ENCODE data around the gene CYTH4. TPM values are rescaled to one million over a fixed set of nuclear protein-coding genes. Genes with fewer than 3 reads are reported as not detected.
A peak's percentile ranks its signal among the peaks of the same experiment; 100 is the strongest.

The CYTH4 gene
- total and polyA plus RNA-seq, 10 of the 15 experiments (the other 5 are each of a cell fraction or from before 2014, with no cell fraction given) = 1.5 to 27.3 (median 16.9) TPM

- TF ChIP-seq, protein P1, sequence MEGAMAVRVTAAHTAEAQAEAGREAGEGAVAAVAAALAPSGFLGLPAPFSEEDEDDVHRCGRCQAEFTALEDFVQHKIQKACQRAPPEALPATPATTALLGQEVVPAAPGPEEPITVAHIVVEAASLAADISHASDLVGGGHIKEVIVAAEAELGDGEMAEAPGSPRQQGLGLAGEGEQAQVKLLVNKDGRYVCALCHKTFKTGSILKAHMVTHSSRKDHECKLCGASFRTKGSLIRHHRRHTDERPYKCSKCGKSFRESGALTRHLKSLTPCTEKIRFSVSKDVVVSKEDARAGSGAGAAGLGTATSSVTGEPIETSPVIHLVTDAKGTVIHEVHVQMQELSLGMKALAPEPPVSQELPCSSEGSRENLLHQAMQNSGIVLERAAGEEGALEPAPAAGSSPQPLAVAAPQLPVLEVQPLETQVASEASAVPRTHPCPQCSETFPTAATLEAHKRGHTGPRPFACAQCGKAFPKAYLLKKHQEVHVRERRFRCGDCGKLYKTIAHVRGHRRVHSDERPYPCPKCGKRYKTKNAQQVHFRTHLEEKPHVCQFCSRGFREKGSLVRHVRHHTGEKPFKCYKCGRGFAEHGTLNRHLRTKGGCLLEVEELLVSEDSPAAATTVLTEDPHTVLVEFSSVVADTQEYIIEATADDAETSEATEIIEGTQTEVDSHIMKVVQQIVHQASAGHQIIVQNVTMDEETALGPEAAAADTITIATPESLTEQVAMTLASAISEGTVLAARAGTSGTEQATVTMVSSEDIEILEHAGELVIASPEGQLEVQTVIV (IDR thresholded peaks at IDR 0.05; ENCODE audit: borderline replicate concordance, partially characterized antibody) = no peak
- TF ChIP-seq CBX5 (IDR thresholded peaks at IDR 0.05; ENCODE audit: low read depth) = no peak
- TF ChIP-seq POU2F2 (IDR thresholded peaks at IDR 0.05; ENCODE audit: borderline replicate concordance, low read depth, low read length) = no peak
- TF ChIP-seq, protein P2, sequence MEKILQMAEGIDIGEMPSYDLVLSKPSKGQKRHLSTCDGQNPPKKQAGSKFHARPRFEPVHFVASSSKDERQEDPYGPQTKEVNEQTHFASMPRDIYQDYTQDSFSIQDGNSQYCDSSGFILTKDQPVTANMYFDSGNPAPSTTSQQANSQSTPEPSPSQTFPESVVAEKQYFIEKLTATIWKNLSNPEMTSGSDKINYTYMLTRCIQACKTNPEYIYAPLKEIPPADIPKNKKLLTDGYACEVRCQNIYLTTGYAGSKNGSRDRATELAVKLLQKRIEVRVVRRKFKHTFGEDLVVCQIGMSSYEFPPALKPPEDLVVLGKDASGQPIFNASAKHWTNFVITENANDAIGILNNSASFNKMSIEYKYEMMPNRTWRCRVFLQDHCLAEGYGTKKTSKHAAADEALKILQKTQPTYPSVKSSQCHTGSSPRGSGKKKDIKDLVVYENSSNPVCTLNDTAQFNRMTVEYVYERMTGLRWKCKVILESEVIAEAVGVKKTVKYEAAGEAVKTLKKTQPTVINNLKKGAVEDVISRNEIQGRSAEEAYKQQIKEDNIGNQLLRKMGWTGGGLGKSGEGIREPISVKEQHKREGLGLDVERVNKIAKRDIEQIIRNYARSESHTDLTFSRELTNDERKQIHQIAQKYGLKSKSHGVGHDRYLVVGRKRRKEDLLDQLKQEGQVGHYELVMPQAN (conservative IDR thresholded peaks at IDR 0.05) = no peak
- TF ChIP-seq CREB1 (IDR thresholded peaks at IDR 0.05; ENCODE audit: low read depth) = 0 out of 2 replicates have a peak, but pooled peaks have one; percentile 16
- no peak for TF ChIP-seq HDGF (IDR thresholded peaks at IDR 0.05)
- no peak for TF ChIP-seq ZNF274 (IDR thresholded peaks at IDR 0.05; ENCODE audit: insufficient read depth, insufficient read length)
- TF ChIP-seq, protein P3, sequence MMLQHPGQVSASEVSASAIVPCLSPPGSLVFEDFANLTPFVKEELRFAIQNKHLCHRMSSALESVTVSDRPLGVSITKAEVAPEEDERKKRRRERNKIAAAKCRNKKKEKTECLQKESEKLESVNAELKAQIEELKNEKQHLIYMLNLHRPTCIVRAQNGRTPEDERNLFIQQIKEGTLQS (IDR thresholded peaks at IDR 0.05; ENCODE audit: borderline replicate concordance, extremely low read depth, low read depth, low read length) = no peak
- TF ChIP-seq JUNB (IDR thresholded peaks at IDR 0.05) = peak; percentile 37; the same call in 1 of the 2 replicates
- TF ChIP-seq MTA2 (IDR thresholded peaks at IDR 0.05; ENCODE audit: low read depth) = no peak
- TF ChIP-seq USF2 (IDR thresholded peaks at IDR 0.05; ENCODE audit: borderline replicate concordance, low read depth, low read length) = no peak
- no peak for TF ChIP-seq TBL1XR1 (IDR thresholded peaks at IDR 0.05; ENCODE audit: low read depth, low read length)
- TF ChIP-seq EGR1 (IDR thresholded peaks at IDR 0.05; ENCODE audit: borderline replicate concordance in 1 of 2, low read depth in 2 of 2, low read length in 2 of 2) = peak in 1 of 2 experiments; percentile 40; a peak in 1 of 3 replicates
- no peak for TF ChIP-seq RELB (IDR thresholded peaks at IDR 0.05; ENCODE audit: low read depth)
- TF ChIP-seq BHLHE40 (IDR thresholded peaks at IDR 0.05; ENCODE audit: borderline replicate concordance in 1 of 2, low read depth in 2 of 2, low read length in 1 of 2) = 0 out of 4 replicates have a peak, but pooled peaks of 1 of the 2 experiments have one; percentile 15
- TF ChIP-seq, protein P4, sequence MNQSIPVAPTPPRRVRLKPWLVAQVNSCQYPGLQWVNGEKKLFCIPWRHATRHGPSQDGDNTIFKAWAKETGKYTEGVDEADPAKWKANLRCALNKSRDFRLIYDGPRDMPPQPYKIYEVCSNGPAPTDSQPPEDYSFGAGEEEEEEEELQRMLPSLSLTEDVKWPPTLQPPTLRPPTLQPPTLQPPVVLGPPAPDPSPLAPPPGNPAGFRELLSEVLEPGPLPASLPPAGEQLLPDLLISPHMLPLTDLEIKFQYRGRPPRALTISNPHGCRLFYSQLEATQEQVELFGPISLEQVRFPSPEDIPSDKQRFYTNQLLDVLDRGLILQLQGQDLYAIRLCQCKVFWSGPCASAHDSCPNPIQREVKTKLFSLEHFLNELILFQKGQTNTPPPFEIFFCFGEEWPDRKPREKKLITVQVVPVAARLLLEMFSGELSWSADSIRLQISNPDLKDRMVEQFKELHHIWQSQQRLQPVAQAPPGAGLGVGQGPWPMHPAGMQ (IDR thresholded peaks at IDR 0.05; ENCODE audit: borderline replicate concordance) = no peak
- TF ChIP-seq, protein P5, sequence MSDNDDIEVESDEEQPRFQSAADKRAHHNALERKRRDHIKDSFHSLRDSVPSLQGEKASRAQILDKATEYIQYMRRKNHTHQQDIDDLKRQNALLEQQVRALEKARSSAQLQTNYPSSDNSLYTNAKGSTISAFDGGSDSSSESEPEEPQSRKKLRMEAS (IDR thresholded peaks at IDR 0.05; ENCODE audit: low read depth, low read length) = no peak
- no peak for TF ChIP-seq SUZ12 (IDR thresholded peaks at IDR 0.05; ENCODE audit: unreplicated experiment)
- no peak for TF ChIP-seq FOXM1 (IDR thresholded peaks at IDR 0.05; ENCODE audit: low read depth, low read length)
- no peak for TF ChIP-seq ZNF384 (IDR thresholded peaks at IDR 0.05; ENCODE audit: borderline replicate concordance, low read depth, low read length)
These were observed 9.0 kb upstream of the CYTH4 start (continued) for GRCh38 chr22:37273126-37273845.

All from GM12878 (cell line).